WERI-Rb-1 (cell line): ENCODE measurements around the gene RBCK1.

Experiments used
- DNase-seq: peaks from one replicate; pipeline ENCODE4 v3.0.0-alpha.2; 2020
- H3K27ac ChIP-seq: fragments of 250-450 bp; sonication (Bioruptor Pico); 2 replicates; pipeline ENCODE4 v1.5.1; 2020; ENCODE audit warnings: mild to moderate bottlenecking, moderate library complexity
- H3K27me3 ChIP-seq: fragments of 250-450 bp; sonication (Bioruptor Pico); 2 replicates; pipeline ENCODE4 v1.5.1; 2021; ENCODE audit warnings: mild to moderate bottlenecking, low read depth, moderate library complexity; ENCODE audit not compliant: insufficient read depth, severe bottlenecking
- H3K36me3 ChIP-seq: fragments of 250-450 bp; sonication (Bioruptor Pico); 2 replicates; pipeline ENCODE4 v1.5.1; 2020; ENCODE audit warnings: mild to moderate bottlenecking, moderate library complexity
- H3K4me3 ChIP-seq: 2 replicates; pipeline ENCODE4 v1.5.1; 2011; ENCODE audit warnings: low read depth, mild to moderate bottlenecking, control low read depth, low read length
- H3K9me3 ChIP-seq: fragments of 250-450 bp; sonication (Bioruptor Pico); 2 replicates; pipeline ENCODE4 v1.5.1; 2021; ENCODE audit warnings: mild to moderate bottlenecking, moderate library complexity; ENCODE audit not compliant: severe bottlenecking
- TF ChIP-seq, protein P1 (sequence below): IDR thresholded peaks from 2 replicates; pipeline ENCODE4 v1.5.1; 2011; ENCODE audit warnings: low read depth, mild to moderate bottlenecking, control low read depth, inconsistent platforms, low read length

Gene RBCK1

DNA sequence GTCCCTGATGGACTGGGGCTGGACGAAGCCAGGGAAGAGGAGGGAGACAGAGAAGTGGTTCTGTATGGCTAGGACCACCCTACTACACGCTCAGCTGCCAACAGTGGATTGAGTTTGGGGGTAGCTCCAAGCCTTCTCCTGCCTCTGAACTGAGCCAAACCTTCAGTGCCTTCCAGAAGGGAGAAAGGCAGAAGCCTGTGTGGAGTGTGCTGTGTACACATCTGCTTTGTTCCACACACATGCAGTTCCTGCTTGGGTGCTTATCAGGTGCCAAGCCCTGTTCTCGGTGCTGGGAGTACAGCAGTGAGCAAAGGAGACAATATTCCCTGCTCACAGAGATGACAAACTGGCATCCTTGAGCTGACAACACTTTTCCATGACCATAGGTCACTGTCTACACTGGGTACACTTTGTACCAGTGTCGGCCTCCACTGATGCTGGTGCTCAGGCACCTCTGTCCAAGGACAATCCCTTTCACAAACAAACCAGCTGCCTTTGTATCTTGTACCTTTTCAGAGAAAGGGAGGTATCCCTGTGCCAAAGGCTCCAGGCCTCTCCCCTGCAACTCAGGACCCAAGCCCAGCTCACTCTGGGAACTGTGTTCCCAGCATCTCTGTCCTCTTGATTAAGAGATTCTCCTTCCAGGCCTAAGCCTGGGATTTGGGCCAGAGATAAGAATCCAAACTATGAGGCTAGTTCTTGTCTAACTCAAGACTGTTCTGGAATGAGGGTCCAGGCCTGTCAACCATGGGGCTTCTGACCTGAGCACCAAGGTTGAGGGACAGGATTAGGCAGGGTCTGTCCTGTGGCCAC, 11.3 kb upstream of the RBCK1 start:
- TF ChIP-seq, protein P1, sequence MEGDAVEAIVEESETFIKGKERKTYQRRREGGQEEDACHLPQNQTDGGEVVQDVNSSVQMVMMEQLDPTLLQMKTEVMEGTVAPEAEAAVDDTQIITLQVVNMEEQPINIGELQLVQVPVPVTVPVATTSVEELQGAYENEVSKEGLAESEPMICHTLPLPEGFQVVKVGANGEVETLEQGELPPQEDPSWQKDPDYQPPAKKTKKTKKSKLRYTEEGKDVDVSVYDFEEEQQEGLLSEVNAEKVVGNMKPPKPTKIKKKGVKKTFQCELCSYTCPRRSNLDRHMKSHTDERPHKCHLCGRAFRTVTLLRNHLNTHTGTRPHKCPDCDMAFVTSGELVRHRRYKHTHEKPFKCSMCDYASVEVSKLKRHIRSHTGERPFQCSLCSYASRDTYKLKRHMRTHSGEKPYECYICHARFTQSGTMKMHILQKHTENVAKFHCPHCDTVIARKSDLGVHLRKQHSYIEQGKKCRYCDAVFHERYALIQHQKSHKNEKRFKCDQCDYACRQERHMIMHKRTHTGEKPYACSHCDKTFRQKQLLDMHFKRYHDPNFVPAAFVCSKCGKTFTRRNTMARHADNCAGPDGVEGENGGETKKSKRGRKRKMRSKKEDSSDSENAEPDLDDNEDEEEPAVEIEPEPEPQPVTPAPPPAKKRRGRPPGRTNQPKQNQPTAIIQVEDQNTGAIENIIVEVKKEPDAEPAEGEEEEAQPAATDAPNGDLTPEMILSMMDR: no peak
- Histone ChIP-seq H3K27ac (no peak overlapping the region), H3K36me3 (peaks cover 30% of the 10 kb centered on the region), H3K27me3 (no peaks in the 10 kb centered on the region), H3K9me3 (no peaks in the 10 kb centered on the region), H3K4me3 (no peak overlapping the region)
- no peak for DNase-seq

DNA sequence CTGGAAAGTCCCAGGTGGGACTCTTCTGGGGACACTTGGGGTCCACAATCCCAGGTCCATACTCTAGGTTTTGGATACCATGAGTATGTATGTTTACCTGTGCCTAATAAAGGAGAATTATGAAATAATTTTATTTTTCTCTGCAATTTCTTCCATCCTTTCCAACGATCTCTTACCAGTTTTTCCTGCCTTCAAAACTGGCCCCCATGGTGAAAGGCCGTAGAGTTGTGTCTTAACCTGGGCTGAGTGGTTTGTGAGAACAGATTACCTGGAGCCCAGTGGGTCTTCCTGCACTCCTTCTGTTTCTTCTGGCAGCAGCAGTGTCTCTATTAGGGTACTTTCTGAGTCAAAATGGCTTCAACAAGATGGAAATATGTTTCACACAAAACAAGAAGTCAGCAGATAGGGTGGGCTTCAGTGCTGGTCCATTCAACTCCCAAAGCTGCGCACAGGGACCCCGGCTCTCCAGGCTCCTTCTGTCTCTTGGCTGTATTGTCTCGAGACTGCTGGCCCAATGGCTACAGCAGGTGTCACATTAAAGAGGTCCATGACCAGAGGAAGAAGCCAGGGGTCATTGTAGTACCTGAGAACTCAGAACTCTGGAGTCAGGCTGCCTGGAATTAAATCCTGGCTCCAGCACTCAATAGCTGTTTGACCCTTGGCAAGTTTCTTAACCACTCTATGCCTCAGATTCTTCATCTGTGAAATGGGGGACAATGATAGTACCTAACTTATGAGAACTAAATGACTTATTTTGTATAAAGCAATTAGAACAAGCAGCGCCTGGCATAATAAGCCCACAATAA, 10.5 kb upstream of the RBCK1 start:
- Histone ChIP-seq H3K27ac (no peak overlapping the region), H3K9me3 (no peaks in the 10 kb centered on the region), H3K4me3 (no peak overlapping the region), H3K36me3 (peaks cover 27% of the 10 kb centered on the region), H3K27me3 (no peaks in the 10 kb centered on the region)
- DNase-seq: no peak
- TF ChIP-seq, protein P1: no peak

DNA sequence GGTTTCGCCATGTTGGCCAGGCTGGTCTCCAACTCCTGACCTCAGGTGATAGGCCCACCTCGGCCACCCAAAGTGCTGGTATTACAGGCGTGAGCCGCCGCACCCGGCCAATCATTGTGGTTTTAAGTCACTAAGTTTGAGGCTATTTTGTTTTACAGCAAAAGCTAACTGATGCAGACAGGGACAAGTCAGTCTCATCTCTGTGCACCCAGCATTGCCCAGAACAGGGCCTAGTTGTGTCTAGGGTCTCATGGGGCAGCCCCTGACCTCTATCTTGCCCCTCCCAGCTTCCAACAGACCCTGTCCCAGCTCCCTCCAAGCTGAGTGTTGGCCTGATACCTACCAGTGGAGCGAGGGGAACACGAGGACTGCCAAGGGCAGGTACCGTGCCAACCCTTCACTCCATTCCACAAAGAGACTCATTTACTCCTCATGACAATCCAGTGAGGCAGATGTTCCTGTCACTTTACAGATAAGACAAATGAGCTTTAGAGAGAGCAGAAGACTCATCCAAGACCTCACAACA, 8.9 kb upstream of the RBCK1 start:
- H3K36me3 ChIP-seq: peaks cover 20% of the 10 kb centered on the region
- no peak overlapping the region for H3K4me3 ChIP-seq
- DNase-seq: no peak
- TF ChIP-seq, protein P1: no peak
- no peaks in the 10 kb centered on the region for H3K9me3 ChIP-seq
- no peak overlapping the region for H3K27ac ChIP-seq
- H3K27me3 ChIP-seq: no peaks in the 10 kb centered on the region

DNA sequence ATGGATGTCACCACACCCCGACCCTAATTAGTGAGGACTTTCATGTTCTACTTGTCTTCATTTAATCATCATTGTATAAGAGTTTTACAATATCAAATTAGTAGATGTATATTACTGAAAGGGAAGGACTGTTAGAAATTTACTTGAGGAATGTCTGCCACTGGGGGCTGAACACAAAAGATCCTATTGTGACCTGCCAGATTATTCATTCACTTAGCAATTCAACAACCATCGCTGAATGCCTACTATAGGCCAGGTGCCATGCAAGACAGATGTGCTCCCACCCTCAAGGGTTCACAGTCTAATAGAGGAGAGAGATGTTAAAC, 8.0 kb upstream of the RBCK1 start:
- TF ChIP-seq, protein P1: no peak
- no peak for DNase-seq
- Histone ChIP-seq H3K9me3 (no peaks in the 10 kb centered on the region), H3K4me3 (no peak overlapping the region), H3K27ac (no peak overlapping the region), H3K36me3 (peaks cover 12% of the 10 kb centered on the region), H3K27me3 (no peaks in the 10 kb centered on the region)

DNA sequence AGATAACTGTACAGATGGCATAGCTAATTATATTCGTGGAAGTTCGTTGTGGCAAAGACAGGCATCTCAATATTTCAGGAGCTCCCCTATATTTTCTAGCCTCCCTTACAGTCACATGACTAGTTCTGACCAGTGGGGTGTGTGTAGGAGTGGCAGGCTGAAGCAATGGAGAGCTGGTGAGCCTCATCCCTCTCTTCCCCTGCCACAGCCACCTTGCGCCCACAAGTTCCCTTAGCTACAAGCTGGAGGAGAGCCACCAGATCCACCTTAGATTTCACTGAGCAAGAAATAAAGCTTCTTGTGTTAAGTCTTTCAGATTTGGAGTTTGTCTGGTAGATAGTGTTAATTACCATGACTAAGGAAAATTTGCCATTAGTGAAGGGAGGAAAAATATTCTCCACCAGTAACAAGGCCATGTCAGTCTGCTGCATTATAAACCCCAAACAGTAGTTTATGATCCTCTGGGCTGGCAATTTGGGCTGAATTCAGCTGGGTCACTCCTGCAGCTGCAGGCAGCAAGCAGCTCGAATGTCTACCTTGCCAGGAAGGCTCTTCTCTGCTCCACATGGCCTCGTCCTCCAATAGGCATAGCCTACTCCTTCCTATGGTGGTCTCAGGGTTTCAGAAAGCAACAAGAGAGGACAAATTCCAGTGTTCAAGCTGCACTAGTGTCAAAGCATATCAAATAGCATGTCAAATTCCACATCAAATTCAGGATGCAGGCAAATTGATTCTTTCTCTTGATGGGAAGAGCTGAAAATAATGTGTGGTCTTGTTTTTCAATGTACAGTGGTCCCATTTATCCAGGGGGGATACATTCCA, 7.4 kb upstream of the RBCK1 start:
- no peak overlapping the region for H3K27ac ChIP-seq
- H3K9me3 ChIP-seq: no peaks in the 10 kb centered on the region
- no peak overlapping the region for H3K4me3 ChIP-seq
- TF ChIP-seq, protein P1: no peak
- no peak for DNase-seq
- peaks cover 12% of the 10 kb centered on the region for H3K36me3 ChIP-seq
- H3K27me3 ChIP-seq: no peaks in the 10 kb centered on the region
